NCI-H446 (cell line): ENCODE data around the gene SMPD3.

Experiments used
- DNase-seq, 2 experiments: peaks; one replicate each; lab custom pipeline; 2025; lab: John Stamatoyannopoulos, UW

SMPD3 gene

GRCh38 chr16:68434624-68435210, 13.6 kb downstream of the SMPD3 start:
- no peak for DNase-seq

DNA sequence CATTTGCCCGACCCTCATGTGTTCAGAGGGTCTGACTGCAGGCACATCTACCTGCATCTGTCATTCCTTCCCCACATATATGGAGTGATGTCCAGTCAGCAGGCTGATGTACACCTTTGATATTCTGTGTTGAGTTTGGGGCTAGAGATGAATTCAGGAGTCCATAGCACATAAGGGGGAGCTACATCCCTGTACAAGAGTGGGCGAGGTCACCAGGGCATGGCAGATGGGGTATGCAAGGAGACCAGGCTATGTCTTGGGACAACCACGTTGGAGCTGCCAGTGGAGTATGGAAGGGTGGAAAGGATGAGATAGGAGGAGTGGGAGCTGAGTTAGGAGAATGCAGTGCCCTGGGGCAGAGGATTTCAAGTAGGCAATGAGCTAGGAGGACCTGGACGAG, 15.0 kb downstream of the SMPD3 start:
- DNase-seq, result no peak

DNA sequence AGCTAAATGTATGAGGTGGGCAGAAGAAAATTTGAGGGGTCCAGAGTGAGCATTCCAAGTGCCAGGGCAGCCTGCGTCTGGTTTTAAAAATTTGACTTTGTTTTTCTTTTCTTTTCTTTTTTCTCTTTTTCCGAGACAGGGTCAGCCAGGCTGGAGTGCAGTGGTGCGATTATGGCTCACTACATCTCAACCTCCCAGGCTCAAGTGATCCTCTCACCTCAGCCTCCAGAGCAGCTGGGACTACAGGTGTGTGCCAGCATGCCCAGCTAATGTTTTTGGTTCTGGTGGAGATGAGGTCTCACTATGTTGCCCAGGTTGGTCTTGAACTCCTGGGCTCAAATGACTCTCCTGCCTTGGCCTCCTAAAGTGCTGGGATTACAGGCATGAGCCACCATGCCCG, 15.6 kb downstream of the SMPD3 start:
- no peak for DNase-seq

DNA sequence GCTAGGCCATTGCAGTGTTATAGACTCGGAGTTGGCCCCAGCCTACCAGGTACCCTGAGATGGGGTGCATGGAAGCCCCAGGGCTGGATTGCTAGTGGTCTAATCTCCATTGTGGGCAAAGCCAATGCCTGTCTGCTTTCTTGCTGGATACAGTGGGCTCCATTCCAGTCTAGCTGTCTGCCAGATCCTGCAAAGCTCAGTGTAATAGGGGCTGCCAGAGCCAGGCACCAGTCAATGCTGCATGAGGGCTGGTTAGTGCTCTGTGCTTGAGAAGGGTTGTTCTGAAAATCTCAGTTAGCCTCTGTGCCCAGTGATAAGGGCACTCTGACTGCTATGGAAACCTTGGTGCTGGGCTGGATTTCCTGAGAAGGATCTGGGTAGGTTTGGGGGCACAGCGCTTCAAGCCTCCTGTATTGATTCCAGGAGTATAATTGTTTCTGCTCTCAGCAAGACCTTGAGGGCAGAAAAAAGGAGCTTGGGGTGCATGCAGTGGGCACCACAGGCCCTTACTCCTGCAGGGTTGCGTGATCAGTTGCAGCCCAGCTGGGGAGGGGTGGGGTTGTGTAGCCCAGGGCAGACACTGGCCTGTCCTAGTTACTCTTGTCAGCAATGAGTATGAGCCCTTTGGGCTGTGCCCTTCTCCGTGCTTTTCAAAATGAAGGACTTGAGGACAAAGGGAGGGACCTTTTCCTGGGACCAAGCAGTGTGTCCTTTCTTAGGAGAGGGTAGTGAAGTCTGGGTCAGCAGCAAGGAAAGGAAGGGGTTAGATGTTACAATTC, 19.0 kb downstream of the SMPD3 start:
- no peak for DNase-seq

GRCh38 chr16:68427649-68428303, 20.5 kb downstream of the SMPD3 start:
- no peak for DNase-seq

DNA sequence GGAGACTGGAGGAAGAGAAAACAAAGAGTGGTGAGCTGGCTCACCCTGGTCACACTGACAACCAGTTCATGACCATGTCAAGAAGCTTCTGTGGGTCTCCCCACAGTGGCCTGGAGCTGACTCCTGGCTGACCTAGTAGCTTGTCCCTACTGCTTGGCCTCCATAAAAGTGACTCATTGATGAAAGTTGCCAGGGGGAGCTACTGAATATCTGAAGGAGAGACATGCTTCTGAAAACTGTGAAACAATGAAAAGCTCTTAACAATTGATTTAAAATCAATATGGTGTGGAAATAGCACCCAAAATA, 22.0 kb downstream of the SMPD3 start:
- DNase-seq, result no peak

DNA sequence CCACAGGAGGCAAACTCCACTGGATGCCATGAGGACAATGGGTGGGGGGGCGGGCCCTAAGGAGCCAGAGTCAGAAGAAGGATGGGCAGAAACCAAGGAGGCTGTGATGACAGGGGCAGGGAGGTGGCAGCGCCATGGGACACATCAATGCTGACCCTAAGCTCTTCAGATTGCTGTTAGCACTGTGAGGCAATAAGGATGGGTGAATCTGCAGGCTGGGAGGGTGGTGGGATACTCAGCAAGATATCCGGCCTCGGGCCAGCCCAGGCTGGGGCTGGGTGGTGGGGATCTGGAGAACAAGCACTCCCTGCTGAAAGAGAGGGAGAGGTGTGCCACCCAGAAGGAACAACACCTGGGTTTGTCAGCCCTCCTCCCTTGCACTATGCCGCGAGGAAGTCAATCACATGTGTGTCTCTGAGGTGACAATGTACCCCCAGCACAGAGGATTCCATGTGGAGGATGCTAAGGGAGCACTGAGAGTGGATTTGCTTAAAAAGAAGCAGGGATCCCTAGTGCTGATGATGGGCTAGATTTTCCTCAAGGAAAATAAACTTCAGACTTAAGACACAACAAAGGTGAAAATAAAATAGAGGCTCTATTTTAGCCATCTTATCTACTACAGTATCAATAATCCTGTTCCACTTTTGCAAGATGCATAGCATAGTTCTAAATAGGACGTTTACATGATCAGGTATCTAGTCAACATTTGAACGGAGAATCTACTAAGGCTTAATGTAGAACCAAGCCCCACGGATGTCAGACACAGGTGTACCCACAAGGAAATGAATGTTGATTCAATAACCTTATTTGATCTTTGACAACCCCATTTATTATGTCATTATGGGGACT, 22.6 kb downstream of the SMPD3 start:
- no peak for DNase-seq

DNA sequence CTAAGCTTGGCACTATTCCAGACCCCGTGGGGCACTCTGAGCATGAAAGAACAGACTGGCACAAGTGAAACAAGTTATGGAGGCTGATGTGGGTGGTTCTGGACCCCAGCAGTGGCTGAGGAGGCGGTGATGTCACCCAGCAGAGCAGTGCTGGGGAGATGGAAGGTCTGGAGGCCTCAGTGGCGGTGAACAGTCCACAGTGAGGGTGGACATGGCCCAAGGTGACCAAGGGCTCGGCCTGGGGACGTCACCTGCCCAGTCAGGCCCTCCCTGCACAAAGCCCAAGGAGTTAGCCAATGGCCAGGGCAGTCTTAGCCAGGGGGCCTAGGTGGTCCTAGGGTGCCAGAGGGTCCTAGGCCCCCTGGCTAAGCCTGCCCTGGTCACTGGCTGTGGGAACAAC, 24.5 kb downstream of the SMPD3 start:
- DNase-seq, result no peak

DNA sequence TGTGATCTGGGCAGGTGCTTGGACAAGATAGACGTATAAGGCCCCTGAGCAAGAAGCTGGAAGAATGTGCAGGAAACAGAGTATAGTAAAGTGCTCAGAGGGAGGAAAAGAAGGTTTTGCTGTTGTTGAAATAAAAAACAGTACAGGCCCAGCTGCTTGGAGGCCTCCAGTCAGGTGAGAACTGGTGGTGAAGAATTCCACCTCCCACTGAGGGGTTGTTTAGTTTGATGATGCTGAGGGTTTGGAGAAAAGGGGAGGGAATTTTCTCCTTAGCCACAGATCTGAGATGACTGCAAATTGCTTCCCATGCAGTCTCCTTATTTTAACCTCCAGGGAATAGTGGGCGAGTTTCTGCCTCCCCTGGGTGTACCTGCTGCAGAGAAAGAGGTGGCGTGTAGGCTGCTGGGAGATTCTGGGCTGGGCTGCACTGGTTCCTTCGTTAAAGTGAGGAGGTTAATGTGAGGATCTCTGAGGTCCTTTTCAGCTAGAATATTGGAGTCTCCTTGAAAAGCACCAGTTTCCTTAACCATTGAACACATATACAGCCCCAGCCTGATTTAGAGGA, 25.8 kb downstream of the SMPD3 start:
- no peak for DNase-seq

DNA sequence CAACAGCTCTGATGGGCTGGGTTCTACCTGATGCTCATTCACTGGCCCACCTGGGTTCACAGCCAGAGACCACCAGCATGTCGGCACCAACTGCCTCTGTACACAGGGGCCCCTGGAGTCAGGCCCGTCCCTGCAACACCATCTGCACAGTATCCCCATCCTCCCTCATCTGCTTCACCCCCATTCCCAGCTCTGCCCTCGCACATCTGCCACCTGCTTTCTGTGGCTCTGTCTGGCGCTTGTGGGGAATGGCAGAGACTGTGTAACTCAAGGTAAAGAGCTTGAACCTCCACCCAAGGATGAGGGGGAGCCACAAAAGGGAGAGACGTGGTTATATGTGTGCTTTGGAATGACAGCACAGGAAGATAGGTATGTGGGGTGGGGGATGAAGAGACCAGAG, 27.2 kb downstream of the SMPD3 start:
- no peak for DNase-seq

DNA sequence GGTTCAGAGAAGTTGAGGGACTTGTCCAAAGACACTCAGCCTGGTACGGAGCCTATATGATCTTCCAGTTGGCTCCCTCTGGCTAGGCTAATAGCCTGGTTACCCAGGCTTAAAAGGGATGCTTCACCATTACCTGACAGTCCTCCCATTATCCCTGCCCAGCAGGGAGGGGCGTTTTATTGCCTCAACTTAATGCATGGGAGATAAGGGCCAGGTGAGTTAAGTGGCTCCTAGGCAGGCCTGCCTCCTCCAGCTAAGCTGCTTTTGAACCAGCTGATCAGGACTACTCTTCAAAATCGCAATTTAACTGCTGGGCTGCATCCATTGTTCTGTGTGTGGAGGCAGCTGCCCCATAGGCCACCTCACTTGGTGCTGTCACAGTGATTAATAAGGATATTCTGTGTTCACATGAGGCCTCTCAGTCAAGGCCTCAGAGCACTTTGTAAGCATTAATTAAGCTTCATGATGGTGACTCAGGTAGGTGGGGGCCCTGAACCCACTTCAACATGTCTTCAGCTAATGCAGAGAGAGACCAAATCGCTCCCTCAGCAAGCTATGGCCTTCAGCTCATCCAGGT, 27.9 kb downstream of the SMPD3 start:
- no peak for DNase-seq

DNA sequence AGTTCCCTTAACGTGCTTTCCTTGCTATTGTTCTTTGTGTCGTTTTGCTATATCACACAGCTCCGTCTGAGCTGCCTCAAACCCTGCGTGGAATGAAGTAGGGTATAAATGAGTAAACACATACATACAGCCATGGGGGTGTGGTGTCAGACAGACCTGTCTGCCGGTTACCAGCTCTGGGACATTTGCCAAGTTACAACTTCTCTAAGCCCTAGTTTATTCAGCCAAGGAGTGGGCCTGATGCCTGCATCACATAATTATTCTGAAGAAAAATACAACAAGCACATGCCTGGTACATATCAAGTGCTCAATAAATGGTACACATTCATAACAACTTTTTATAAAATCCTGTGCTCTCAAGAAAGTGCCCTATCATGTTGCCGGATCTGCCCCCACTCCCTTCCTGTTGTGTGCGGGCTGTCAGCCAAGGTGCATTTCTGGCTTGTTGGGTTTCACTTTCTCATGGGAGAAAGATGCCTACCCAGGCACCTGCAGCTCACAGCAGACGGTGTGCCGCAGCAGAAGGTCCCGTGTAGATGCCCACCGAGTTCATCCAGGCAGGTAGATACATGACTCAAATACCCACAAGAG, 30.5 kb downstream of the SMPD3 start:
- no peak for DNase-seq

- no peak for DNase-seq
Observed at GRCh38 chr16:68416057-68417046, 32.0 kb downstream of the SMPD3 start.

DNA sequence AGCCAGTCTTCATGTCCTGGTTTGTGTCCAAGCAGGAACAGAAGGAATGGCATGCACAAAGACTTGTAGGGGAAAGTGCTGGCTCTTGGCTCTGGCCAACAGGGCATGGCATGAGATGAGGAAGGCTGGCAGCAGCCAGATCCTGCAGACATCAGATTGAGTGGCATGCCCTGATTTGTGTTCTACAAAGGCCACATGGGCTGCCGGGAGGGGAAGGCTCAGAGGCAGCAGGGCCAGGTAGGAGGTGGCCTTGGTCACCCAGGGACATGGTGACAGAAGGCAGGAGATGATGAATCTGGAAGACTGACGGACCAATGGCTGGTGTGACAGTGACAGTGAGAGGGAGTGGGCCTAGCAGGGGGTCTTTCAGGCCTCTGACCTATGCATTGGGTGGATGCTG, 33.7 kb downstream of the SMPD3 start:
- no peak for DNase-seq

DNA sequence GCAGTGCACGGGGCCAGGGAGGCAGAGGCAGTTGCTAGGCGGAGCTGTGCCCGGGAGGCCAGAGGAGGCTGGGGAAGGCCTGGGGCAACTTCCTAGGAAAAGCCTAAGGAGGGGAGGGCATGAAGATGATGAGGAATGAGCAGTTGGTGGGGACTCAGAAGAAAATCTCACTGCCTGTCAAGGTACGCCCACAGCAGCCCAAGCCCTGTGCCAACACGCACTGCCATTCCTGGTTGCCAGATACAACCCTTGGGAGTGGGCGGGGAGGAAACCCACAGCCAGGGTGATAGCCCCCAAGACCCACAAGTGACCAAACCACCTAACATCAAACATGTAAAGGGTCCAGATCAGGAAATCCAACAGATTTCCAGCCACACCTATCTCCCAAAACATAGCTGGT, 36.2 kb downstream of the SMPD3 start:
- DNase-seq, result no peak

DNA sequence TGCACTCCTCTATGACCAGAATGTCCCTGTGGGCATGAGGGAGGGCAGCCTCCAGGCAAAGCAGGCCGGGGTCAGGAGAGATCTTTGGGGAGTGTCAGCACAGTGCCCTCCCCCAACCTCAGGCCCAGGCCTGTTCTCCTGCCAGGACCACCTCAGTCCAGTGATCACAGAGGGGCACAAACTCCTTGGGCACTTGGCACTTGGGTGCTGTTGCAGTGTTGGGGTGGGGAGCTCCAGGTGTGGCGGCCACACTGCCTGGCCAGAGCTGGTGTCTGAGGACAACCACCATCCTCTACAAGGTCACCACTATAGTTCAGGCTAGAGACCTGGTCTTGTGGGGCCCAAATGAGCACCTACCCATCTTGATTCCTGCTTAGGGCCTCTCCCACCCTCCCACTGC, 37.2 kb downstream of the SMPD3 start:
- no peak for DNase-seq

GRCh38 chr16:68408967-68409366, 39.3 kb downstream of the SMPD3 start:
- no peak for DNase-seq

DNA sequence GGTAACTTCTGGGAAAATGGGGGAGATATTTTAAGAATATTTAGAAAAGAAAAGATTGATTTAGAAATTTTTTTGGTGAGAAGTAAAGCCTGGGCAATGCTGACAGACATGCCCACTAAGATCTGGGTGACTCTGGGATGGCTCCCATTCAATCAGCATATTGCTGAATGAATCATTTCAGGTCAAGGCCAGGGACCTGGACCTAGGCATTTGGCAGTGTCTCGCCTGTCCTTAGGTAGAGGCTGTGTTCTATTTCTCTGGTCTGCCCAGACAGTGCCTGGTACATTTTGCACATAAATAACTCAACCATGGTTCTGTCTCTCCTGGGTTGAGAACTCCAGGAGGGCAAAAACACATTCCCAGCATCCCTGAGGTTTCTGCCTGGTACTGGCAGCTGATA, 39.9 kb downstream of the SMPD3 start:
- no peak for DNase-seq

DNA sequence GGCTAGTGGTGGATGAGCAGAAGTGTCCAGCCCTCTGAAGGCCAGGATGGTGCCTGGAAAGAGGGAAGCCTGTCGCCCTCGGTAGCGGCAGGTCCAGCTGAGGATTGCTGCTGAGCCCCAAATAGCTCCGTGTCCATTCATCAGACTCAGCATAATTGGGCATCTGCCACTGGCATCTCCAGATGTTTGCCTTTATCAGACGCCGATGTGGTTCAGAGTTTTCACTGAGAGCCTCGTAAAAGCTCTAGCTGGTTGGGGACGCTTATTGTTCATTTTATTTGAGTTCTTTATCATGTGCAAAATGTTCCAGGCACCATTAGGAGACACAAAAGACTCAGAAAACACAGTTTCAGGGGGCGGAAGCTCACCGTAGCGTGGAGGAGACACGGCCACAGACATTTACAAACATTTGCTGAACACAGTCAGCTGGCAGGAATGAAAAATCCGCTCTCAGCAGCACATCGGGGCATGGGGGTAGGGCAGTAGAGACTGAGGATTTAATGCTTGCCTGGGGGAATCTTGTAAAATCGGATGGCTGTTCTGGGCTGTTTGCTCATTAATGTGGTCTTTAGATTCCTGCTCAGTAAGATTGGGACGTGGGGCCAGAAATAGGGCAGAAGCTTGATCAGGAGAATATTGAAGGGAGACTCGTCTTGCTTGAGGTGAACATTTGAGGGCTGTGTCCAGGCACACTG, 41.7 kb downstream of the SMPD3 start:
- DNase-seq, result no peak
